Epithelial cell of prostate (primary cell): ENCODE results near the gene ZNF500.
"Not testable (repeated sequence)": the region's sequence is repeated elsewhere in the genome, so short reads cannot be mapped to it uniquely, and the experiment has no call there.

ENCODE experiments used
- DNase-seq: peaks from one replicate; pipeline ENCODE4 v3.0.0-alpha.2; 2011; ENCODE audit warnings: low read depth, low spot score
- H3K27ac ChIP-seq: fragments of 450-650 bp; 2 replicates; pipeline ENCODE4 v1.5.1; 2017; ENCODE audit warnings: mild to moderate bottlenecking

Gene ZNF500

GRCh38 chr16:4796982-4797804 lies 30.2 kb upstream of the ZNF500 start:
- DNase-seq = no peak
- H3K27ac ChIP-seq = no peak overlapping the region

GRCh38 chr16:4795828-4796572 lies 29.0 kb upstream of the ZNF500 start:
- no peak overlapping the region for H3K27ac ChIP-seq

GRCh38 chr16:4795181-4795827 lies 28.3 kb upstream of the ZNF500 start, which contains the start of gene SMIM22:
Gene SMIM22 (plus strand): TSS chr16:4795369. CDS start chr16:4795735, 366 bp downstream.
- no peak for DNase-seq
- no peak within 1 kb of the TSS for H3K27ac ChIP-seq

More at GRCh38 chr16:4795828-4796572, 29.0 kb upstream of the ZNF500 start:
- no peak for DNase-seq

- H3K27ac ChIP-seq = no peak overlapping the region
- no peak for DNase-seq
Measured at GRCh38 chr16:4792951-4793513, 26.1 kb upstream of the ZNF500 start.

GRCh38 chr16:4790871-4791270 lies 23.9 kb upstream of the ZNF500 start:
- DNase-seq = no peak
- H3K27ac ChIP-seq = no peak overlapping the region

GRCh38 chr16:4790261-4790660 lies 23.3 kb upstream of the ZNF500 start:
- DNase-seq = no peak
- H3K27ac ChIP-seq = no peak overlapping the region

- H3K27ac ChIP-seq = no peak overlapping the region
- DNase-seq = no peak
Measured at GRCh38 chr16:4788910-4789309, 21.9 kb upstream of the ZNF500 start.

- no peak for DNase-seq
- H3K27ac ChIP-seq = no peak overlapping the region
Measured at GRCh38 chr16:4788489-4788889, 21.5 kb upstream of the ZNF500 start.

GRCh38 chr16:4787627-4788482 lies 20.9 kb upstream of the ZNF500 start, which contains the start of gene SEPTIN12:
Gene SEPTIN12 (minus strand): TSS chr16:4788345. CDS start chr16:4787645, 700 bp downstream.
- H3K27ac ChIP-seq = no peak within 1 kb of the TSS
- DNase-seq = no peak

- H3K27ac ChIP-seq = no peak overlapping the region
Measured at GRCh38 chr16:4787068-4787467, 20.1 kb upstream of the ZNF500 start.

GRCh38 chr16:4785758-4786433 lies 18.9 kb upstream of the ZNF500 start:
- DNase-seq = no peak
- no peak overlapping the region for H3K27ac ChIP-seq

More at GRCh38 chr16:4787068-4787467, 20.1 kb upstream of the ZNF500 start:
- no peak for DNase-seq

GRCh38 chr16:4784444-4784987 lies 17.6 kb upstream of the ZNF500 start:
- H3K27ac ChIP-seq = not testable (repeated sequence)

GRCh38 chr16:4783951-4784336 lies 17.0 kb upstream of the ZNF500 start:
- H3K27ac ChIP-seq = no peak overlapping the region
- no peak for DNase-seq

More at GRCh38 chr16:4784444-4784987, 17.6 kb upstream of the ZNF500 start:
- DNase-seq = not testable (repeated sequence)

GRCh38 chr16:4783251-4783950 lies 16.4 kb upstream of the ZNF500 start:
- no peak for DNase-seq
- H3K27ac ChIP-seq = no peak overlapping the region

- DNase-seq = no peak
- no peak overlapping the region for H3K27ac ChIP-seq
Measured at GRCh38 chr16:4780235-4780634, 13.3 kb upstream of the ZNF500 start.

- H3K27ac ChIP-seq = no peak overlapping the region
- DNase-seq = no peak
Measured at GRCh38 chr16:4778050-4778392, 11.1 kb upstream of the ZNF500 start.

GRCh38 chr16:4777339-4778049 lies 10.5 kb upstream of the ZNF500 start:
- H3K27ac ChIP-seq = no peak overlapping the region
- no peak for DNase-seq
